CD4-positive, alpha-beta memory T cell (primary cell): ENCODE data around the gene PRRT2. TPM values are rescaled to one million over a fixed set of nuclear protein-coding genes. Genes with fewer than 3 reads are reported as not detected.
A peak's percentile ranks its signal among the peaks of the same experiment; 100 is the strongest.

ENCODE experiments used
- CTCF ChIA-PET: fragments of 350-600 bp; sonication (Branson Sonifier 250); formaldehyde crosslinking; loops from one replicate; lab custom pipeline; 2021; ENCODE audit warnings: inconsistent platforms; ENCODE audit not compliant: partially characterized antibody; lab: Charles Lee
- POLR2A ChIA-PET: fragments of 350-600 bp; sonication (Branson Sonifier 250); formaldehyde crosslinking; loops from one replicate; lab custom pipeline; 2021; ENCODE audit not compliant: partially characterized antibody; lab: Charles Lee
- DNase-seq, 5 donors: peaks; one replicate each; pipeline versions ENCODE4 v3.0.0 to v3.0.0-alpha.2; 2020 to 2022; ENCODE audit warnings: mixed read lengths in 1 of 5
- H3K27ac ChIP-seq: one replicate; pipeline ENCODE4 v1.7.0; 2013; ENCODE audit warnings: low read depth, low read length
- H3K27me3 ChIP-seq: 2 replicates; pipeline ENCODE4 v1.7.0; 2013; ENCODE audit warnings: mild to moderate bottlenecking, low read length, moderate library complexity; ENCODE audit not compliant: insufficient read depth
- H3K36me3 ChIP-seq: 2 replicates; pipeline ENCODE4 v1.7.0; 2013; ENCODE audit warnings: mild to moderate bottlenecking, low read length, moderate library complexity; ENCODE audit not compliant: insufficient read depth
- H3K4me1 ChIP-seq: 2 replicates; pipeline ENCODE4 v1.7.0; 2013; ENCODE audit warnings: mild to moderate bottlenecking, low read length, moderate library complexity; ENCODE audit not compliant: insufficient read depth
- H3K4me3 ChIP-seq, 2 donors: one replicate each; pipeline ENCODE4 v1.7.0; 2013; ENCODE audit warnings: low read length in 2 of 2, mild to moderate bottlenecking in 1 of 2
- H3K9me3 ChIP-seq, 2 donors: one replicate each; pipeline ENCODE4 v1.7.0; 2013; ENCODE audit warnings: low read length in 2 of 2, control low read depth in 1 of 2; ENCODE audit not compliant: control insufficient read depth in 1 of 2
- H3K27ac Mint-ChIP-seq, 7 donors: one replicate each; pipeline ENCODE4 v1.8.0; 2020 to 2021; ENCODE audit warnings: mixed read lengths in 7 of 7, mild to moderate bottlenecking in 6 of 7, inconsistent platforms in 3 of 7, moderate library complexity in 3 of 7
- H3K27me3 Mint-ChIP-seq, 2 donors: one replicate each; pipeline ENCODE4 v1.8.0; 2020 to 2021; ENCODE audit warnings: mixed read lengths in 2 of 2
- H3K36me3 Mint-ChIP-seq, 2 donors: one replicate each; pipeline ENCODE4 v1.8.0; 2020 to 2021; ENCODE audit warnings: mixed read lengths in 2 of 2, inconsistent platforms in 1 of 2, mild to moderate bottlenecking in 1 of 2
- H3K4me1 Mint-ChIP-seq, 4 donors: one replicate each; pipeline ENCODE4 v1.8.0; 2020 to 2021; ENCODE audit warnings: mixed read lengths in 4 of 4, mild to moderate bottlenecking in 1 of 4
- H3K4me3 Mint-ChIP-seq, 8 donors: one replicate each; pipeline ENCODE4 v1.8.0; 2020 to 2021; ENCODE audit warnings: mixed read lengths in 8 of 8, mild to moderate bottlenecking in 7 of 8, moderate library complexity in 6 of 8, inconsistent platforms in 3 of 8
- H3K9me3 Mint-ChIP-seq, 8 donors: one replicate each; pipeline ENCODE4 v1.8.0; 2020 to 2021; ENCODE audit warnings: mixed read lengths in 8 of 8, mild to moderate bottlenecking in 5 of 8, inconsistent platforms in 3 of 8, moderate library complexity in 1 of 8
- intact Hi-C: fragments of 100-400 bp; cut with micrococcal nuclease; formaldehyde crosslinking; loops from one replicate; pipeline ENCODE4 v1.15.1; 2023
- polyA plus RNA-seq, 2 donors: library from polyadenylated mRNA; unstranded; fragments of 300-500 nt; fragmentation: Illumina TruSeq; gene quantifications; one replicate each; pipeline ENCODE4 v1.2.3, GENCODE V29; 2021
- total RNA-seq, 2 experiments: library from RNA; stranded (reverse); gene quantifications; one replicate each; pipeline ENCODE4 v1.2.3, GENCODE V29; 2021

The PRRT2 gene
- total and polyA plus RNA-seq, 4 experiments from 2014 or later: 0.20 to 6.9 (median 3.3) TPM

DNA sequence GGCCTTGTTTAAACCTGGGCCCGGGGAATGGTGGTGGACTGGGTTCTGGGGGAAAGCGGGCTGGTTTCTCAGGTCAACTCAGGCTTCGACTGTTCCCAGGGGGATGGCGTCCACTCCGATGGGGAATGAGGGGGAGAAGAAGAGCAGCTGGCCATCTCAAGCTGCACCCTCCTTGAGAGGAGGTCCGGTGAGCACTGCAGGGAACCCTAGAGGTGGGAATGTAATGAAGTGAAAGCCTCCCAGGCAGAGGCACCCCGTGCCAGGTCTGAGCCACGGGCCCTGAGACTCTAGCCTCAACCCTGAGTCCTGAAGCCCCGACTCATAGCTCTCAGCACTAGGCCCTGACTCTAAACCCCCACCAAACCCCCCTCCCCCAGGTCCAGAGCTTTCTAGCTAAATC is 52.2 kb downstream of the PRRT2 start:
- Mint-ChIP-seq H3K27ac (peak overlapping the region in 1 of 7 donors; percentile 12), H3K36me3 (peaks cover 12 to 23% of the 10 kb centered on the region in 2 donors), H3K4me3 (no peak overlapping the region), H3K9me3 (peaks cover 0 to 2% (median 0%) of the 10 kb centered on the region in 8 donors), H3K4me1 (peaks cover 4 to 34% (median 18%) of the 10 kb centered on the region in 4 donors), H3K27me3 (no peaks in the 10 kb centered on the region)
- Histone ChIP-seq H3K36me3 (peaks cover 4% of the 10 kb centered on the region), H3K27me3 (no peaks in the 10 kb centered on the region), H3K4me1 (peaks cover 22% of the 10 kb centered on the region), H3K4me3 (no peak overlapping the region), H3K9me3 (no peaks in the 10 kb centered on the region), H3K27ac (no peak overlapping the region)
- CTCF ChIA-PET: interaction anchor here (0.8 to 1.7 kb wide), 3 partner anchors 56 to 173 kb away, joined by 4 read pairs; no protein-coding TSS in a partner anchor
- intact Hi-C loops: loop anchor here (5.0 kb wide), 1 partner anchor 63 kb away; the partner anchor contains the start of gene KCTD13
- POLR2A ChIA-PET: interaction anchor here (0.7 to 3.0 kb wide), 6 partner anchors 36 to 168 kb away, joined by 3 to 18 read pairs (median 7); partner anchors contain the start of genes ASPHD1, HIRIP3, INO80E and MVP
- DNase-seq: peak in 1 of 5 donors; percentile 32

Other genes with a start within 250 kb of the PRRT2 start
- 100 to 1,000 TPM; 168 to 175 TPM for gene SPN, start 148.9 kb upstream of the PRRT2 start, total RNA-seq
- gene SPN, start 148.9 kb upstream of the PRRT2 start, polyA plus RNA-seq: 100 to 1,000 TPM in 1 of 2 donors, 10 to 100 TPM in 1; 86.3 to 208 TPM
- 1 to 10 TPM in 1 of 2 experiments, under 1 TPM in 1; 0.99 to 1.1 TPM for gene QPRT, start 133.0 kb upstream of the PRRT2 start, total RNA-seq
- gene QPRT, start 133.0 kb upstream of the PRRT2 start, polyA plus RNA-seq: under 1 TPM; 0.53 to 0.69 TPM
- gene C16orf54, start 66.2 kb upstream of the PRRT2 start, total RNA-seq: 100 to 1,000 TPM; 139 to 143 TPM
- 10 to 100 TPM; 11.8 to 56.8 TPM for gene C16orf54, start 66.2 kb upstream of the PRRT2 start, polyA plus RNA-seq
- gene ZG16, start 33.9 kb upstream of the PRRT2 start, total RNA-seq: not detected
- not detected for gene ZG16, start 33.9 kb upstream of the PRRT2 start, polyA plus RNA-seq
- gene KIF22, start 21.4 kb upstream of the PRRT2 start, total RNA-seq: 10 to 100 TPM; 89.4 to 98.6 TPM
- gene KIF22, start 21.4 kb upstream of the PRRT2 start, polyA plus RNA-seq: 10 to 100 TPM; 35.7 to 54.2 TPM
- gene MAZ, start 5.7 kb upstream of the PRRT2 start, total RNA-seq: 100 to 1,000 TPM; 258 to 264 TPM
- gene MAZ, start 5.7 kb upstream of the PRRT2 start, polyA plus RNA-seq: 10 to 100 TPM; 40.3 to 69.1 TPM
- gene PAGR1, start 4.0 kb downstream of the PRRT2 start, total RNA-seq: 10 to 100 TPM; 43.7 to 44.9 TPM
- 10 to 100 TPM; 46.0 to 51.1 TPM for gene PAGR1, start 4.0 kb downstream of the PRRT2 start, polyA plus RNA-seq
- gene MVP, start 8.3 kb downstream of the PRRT2 start, total RNA-seq: 100 to 1,000 TPM; 145 to 146 TPM
- gene MVP, start 8.3 kb downstream of the PRRT2 start, polyA plus RNA-seq: 100 to 1,000 TPM; 172 to 187 TPM
- 10 to 100 TPM; 76.2 to 79.8 TPM for gene CDIPT, start 51.0 kb downstream of the PRRT2 start, total RNA-seq
- 100 to 1,000 TPM in 1 of 2 donors, 10 to 100 TPM in 1; 87.2 to 123 TPM for gene CDIPT, start 51.0 kb downstream of the PRRT2 start, polyA plus RNA-seq
- under 1 TPM in 1 of 2 experiments, not detected in 1; 0.70 TPM for gene SEZ6L2, start 87.4 kb downstream of the PRRT2 start, total RNA-seq
- gene SEZ6L2, start 87.4 kb downstream of the PRRT2 start, polyA plus RNA-seq: not detected
- gene ASPHD1, start 88.3 kb downstream of the PRRT2 start, total RNA-seq: not detected
- gene ASPHD1, start 88.3 kb downstream of the PRRT2 start, polyA plus RNA-seq: not detected
- gene KCTD13, start 114.0 kb downstream of the PRRT2 start, total RNA-seq: 10 to 100 TPM; 85.7 to 87.3 TPM
- gene KCTD13, start 114.0 kb downstream of the PRRT2 start, polyA plus RNA-seq: 10 to 100 TPM in 1 of 2 donors, 1 to 10 TPM in 1; 6.0 to 16.3 TPM
- gene TMEM219, start 149.9 kb downstream of the PRRT2 start, total RNA-seq: 100 to 1,000 TPM in 1 of 2 experiments, 10 to 100 TPM in 1; 80.8 to 103 TPM
- 100 to 1,000 TPM; 209 to 250 TPM for gene TMEM219, start 149.9 kb downstream of the PRRT2 start, polyA plus RNA-seq
- gene TAOK2, start 161.7 kb downstream of the PRRT2 start, total RNA-seq: 10 to 100 TPM; 53.8 to 56.0 TPM
- gene TAOK2, start 161.7 kb downstream of the PRRT2 start, polyA plus RNA-seq: 1 to 10 TPM; 1.7 to 8.2 TPM
- gene HIRIP3, start 183.4 kb downstream of the PRRT2 start, total RNA-seq: 10 to 100 TPM; 19.2 to 19.7 TPM
- gene HIRIP3, start 183.4 kb downstream of the PRRT2 start, polyA plus RNA-seq: 10 to 100 TPM; 21.4 to 26.0 TPM
- gene INO80E, start 184.0 kb downstream of the PRRT2 start, total RNA-seq: 100 to 1,000 TPM; 124 to 126 TPM
- 1 to 10 TPM; 6.7 to 7.3 TPM for gene INO80E, start 184.0 kb downstream of the PRRT2 start, polyA plus RNA-seq
- under 1 TPM in 1 of 2 experiments, not detected in 1; 0.80 TPM for gene DOC2A, start 198.8 kb downstream of the PRRT2 start, total RNA-seq
- gene DOC2A, start 198.8 kb downstream of the PRRT2 start, polyA plus RNA-seq: not detected
- gene C16orf92, start 211.0 kb downstream of the PRRT2 start, total RNA-seq: not detected
- gene C16orf92, start 211.0 kb downstream of the PRRT2 start, polyA plus RNA-seq: not detected
- gene TLCD3B, start 219.1 kb downstream of the PRRT2 start, total RNA-seq: not detected
- not detected for gene TLCD3B, start 219.1 kb downstream of the PRRT2 start, polyA plus RNA-seq